H1 (cell line): Measurements from ENCODE around the gene ARAP2. TPM values are rescaled to one million over a fixed set of nuclear protein-coding genes. Genes with fewer than 3 reads are reported as not detected.

Source experiments
- CTCF ChIA-PET: fragments of 300-600 bp; sonication (Branson Sonifier 250); formaldehyde crosslinking; loops from one replicate; lab custom pipeline; 2021; ENCODE audit not compliant: partially characterized antibody; lab: Charles Lee
- POLR2A ChIA-PET: fragments of 300-600 bp; sonication (Branson Sonifier 250); formaldehyde crosslinking; loops from one replicate; lab custom pipeline; 2021; ENCODE audit warnings: inconsistent platforms; ENCODE audit not compliant: partially characterized antibody; lab: Charles Lee
- DNase-seq, 2 experiments: peaks; one replicate each; pipeline versions ENCODE4 v3.0.0 to v3.0.0-alpha.2; 2010 to 2022; ENCODE audit warnings: low spot score in 2 of 2, low read depth in 1 of 2, mixed read lengths in 1 of 2
- FAIRE-seq: peaks from 2 replicates; lab custom pipeline; 2011; peaks lifted over from hg19 to GRCh38; lab: Jason Lieb, UNC
- H2AFZ ChIP-seq: 2 replicates; pipeline ENCODE4 v1.8.1; 2012; ENCODE audit warnings: low read length, inconsistent platforms
- H2AK5ac ChIP-seq: 2 replicates; pipeline ENCODE4 v1.6.1; 2013; ENCODE audit warnings: low read depth, low read length
- H2BK120ac ChIP-seq: replicated peaks from 2 replicates; pipeline ENCODE3; 2013; ENCODE audit warnings: low read depth, low read length, inconsistent platforms
- H2BK12ac ChIP-seq: 2 replicates; pipeline ENCODE4 v1.6.1; 2013; ENCODE audit warnings: low read depth, low read length
- H2BK15ac ChIP-seq: 2 replicates; pipeline ENCODE4 v1.6.1; 2013; ENCODE audit warnings: low read length
- H2BK20ac ChIP-seq: 2 replicates; pipeline ENCODE4 v1.6.1; 2013; ENCODE audit warnings: low read length
- H2BK5ac ChIP-seq: 2 replicates; pipeline ENCODE4 v1.6.1; 2013; ENCODE audit warnings: low read depth, low read length
- H3K14ac ChIP-seq: 2 replicates; pipeline ENCODE4 v1.6.1; 2013; ENCODE audit warnings: inconsistent platforms; ENCODE audit not compliant: insufficient read length
- H3K18ac ChIP-seq: 2 replicates; pipeline ENCODE4 v1.6.1; 2013; ENCODE audit warnings: low read length; ENCODE audit errors: extremely low read depth
- H3K23ac ChIP-seq: 2 replicates; pipeline ENCODE4 v1.6.1; 2013; ENCODE audit warnings: inconsistent platforms; ENCODE audit not compliant: insufficient read length
- H3K23me2 ChIP-seq: 2 replicates; pipeline ENCODE4 v1.6.1; 2013; ENCODE audit warnings: low read depth, low read length
- H3K27ac ChIP-seq: 2 replicates; pipeline ENCODE4 v1.6.1; 2011; ENCODE audit warnings: low read depth, low read length, inconsistent platforms
- H3K27me3 ChIP-seq, 4 experiments: replicated peaks in 1 of 4; 1 replicate in 1 of 4; 2 replicates in 3 of 4; pipeline versions ENCODE4 v1.6.1 to v1.8.1; 2011 to 2013; ENCODE audit warnings: low read length in 3 of 4, mild to moderate bottlenecking in 3 of 4, inconsistent platforms in 2 of 4, mixed read lengths in 2 of 4, moderate library complexity in 1 of 4; ENCODE audit not compliant: control insufficient read depth in 3 of 4, insufficient read depth in 3 of 4; ENCODE audit errors: extremely low read depth in 1 of 4
- H3K36me3 ChIP-seq, 4 experiments: 2 replicates each; pipeline versions ENCODE4 v1.6.1 to v1.8.1; 2011 to 2013; ENCODE audit warnings: mild to moderate bottlenecking in 4 of 4, low read length in 3 of 4, moderate library complexity in 2 of 4, control low read depth in 1 of 4, inconsistent platforms in 1 of 4; ENCODE audit not compliant: insufficient read depth in 4 of 4, control insufficient read depth in 2 of 4
- H3K4ac ChIP-seq: replicated peaks from 2 replicates; pipeline ENCODE3; 2013; ENCODE audit warnings: low read length, low read depth, mixed read lengths, inconsistent platforms; ENCODE audit not compliant: insufficient read length
- H3K4me1 ChIP-seq, 4 experiments: replicated peaks in 1 of 4; 1 replicate in 1 of 4; 2 replicates in 3 of 4; pipeline versions ENCODE4 v1.6.1 to v1.8.1; 2011 to 2013; ENCODE audit warnings: low read length in 3 of 4, inconsistent platforms in 2 of 4, mixed read lengths in 1 of 4; ENCODE audit not compliant: insufficient read depth in 4 of 4, control insufficient read depth in 3 of 4
- H3K4me2 ChIP-seq, 2 experiments: 2 replicates each; pipeline versions ENCODE4 v1.6.1 to v1.8.1; 2011 to 2013; ENCODE audit warnings: low read depth in 2 of 2, low read length in 2 of 2, control low read depth in 1 of 2, inconsistent platforms in 1 of 2, mild to moderate bottlenecking in 1 of 2; ENCODE audit not compliant: insufficient read depth in 1 of 2
- H3K4me3 ChIP-seq, 4 experiments: fragments of 200-600, 300-600 bp in 1 of 4; sonication (generic), shearing (Covaris generic), sonication (Bioruptor Twin) in 1 of 4; 2 replicates each; pipeline versions ENCODE4 v1.5.1 to v1.8.1; 2011 to 2016; ENCODE audit warnings: low read length in 4 of 4, low read depth in 3 of 4, control low read depth in 2 of 4, inconsistent platforms in 2 of 4, mild to moderate bottlenecking in 2 of 4, mixed read lengths in 1 of 4, moderate library complexity in 1 of 4; ENCODE audit not compliant: insufficient read depth in 2 of 4; ENCODE audit errors: extremely low read depth in 1 of 4
- H3K56ac ChIP-seq: replicated peaks from 2 replicates; pipeline ENCODE3; 2013; ENCODE audit warnings: low read depth, mild to moderate bottlenecking, mixed read lengths, low read length, inconsistent platforms; ENCODE audit not compliant: insufficient read length
- H3K79me1 ChIP-seq: 2 replicates; pipeline ENCODE4 v1.6.1; 2013; ENCODE audit warnings: low read depth, low read length, control low read depth
- H3K79me2 ChIP-seq, 2 experiments: 2 replicates each; pipeline versions ENCODE4 v1.6.1 to v1.8.1; 2012 to 2013; ENCODE audit warnings: low read length in 2 of 2, mild to moderate bottlenecking in 2 of 2, inconsistent platforms in 1 of 2; ENCODE audit not compliant: insufficient read depth in 2 of 2, control insufficient read depth in 1 of 2
- H3K9ac ChIP-seq, 4 experiments: replicated peaks in 1 of 4; 1 replicate in 1 of 4; 2 replicates in 3 of 4; pipeline versions ENCODE4 v1.6.1 to v1.8.1; 2011 to 2013; ENCODE audit warnings: low read depth in 3 of 4, low read length in 3 of 4, control low read depth in 2 of 4, mild to moderate bottlenecking in 2 of 4, moderate library complexity in 2 of 4, inconsistent platforms in 1 of 4; ENCODE audit errors: extremely low read depth in 1 of 4
- H3K9me3 ChIP-seq, 2 experiments: 2 replicates each; pipeline versions ENCODE4 v1.6.1 to v1.8.1; 2012 to 2013; ENCODE audit warnings: mild to moderate bottlenecking in 2 of 2, moderate library complexity in 2 of 2, control low read depth in 1 of 2, inconsistent platforms in 1 of 2, low read depth in 1 of 2, low read length in 1 of 2, mixed read lengths in 1 of 2; ENCODE audit not compliant: insufficient read depth in 2 of 2
- H4K20me1 ChIP-seq, 2 experiments: replicated peaks in 1 of 2; 2 replicates each; pipeline versions ENCODE3 to v1.8.1; 2011 to 2013; ENCODE audit warnings: inconsistent platforms in 2 of 2, low read length in 2 of 2, mild to moderate bottlenecking in 1 of 2; ENCODE audit not compliant: insufficient read depth in 2 of 2, control insufficient read depth in 1 of 2
- H4K5ac ChIP-seq: 2 replicates; pipeline ENCODE4 v1.6.1; 2013; ENCODE audit warnings: low read length, low read depth, mixed read lengths, inconsistent platforms; ENCODE audit not compliant: insufficient read length
- H4K8ac ChIP-seq: 2 replicates; pipeline ENCODE4 v1.8.0; 2013; ENCODE audit warnings: mild to moderate bottlenecking, moderate library complexity, low read length, inconsistent platforms; ENCODE audit not compliant: insufficient read depth; ENCODE audit errors: extremely low read depth
- H4K91ac ChIP-seq: replicated peaks from 2 replicates; pipeline ENCODE3; 2013; ENCODE audit warnings: low read length, mixed read lengths, inconsistent platforms; ENCODE audit not compliant: insufficient read length
- ATF2 ChIP-seq: IDR thresholded peaks from 2 replicates; pipeline ENCODE4 v1.6.1; 2012; ENCODE audit warnings: low read length, inconsistent platforms
- BCL11A ChIP-seq, 2 experiments: IDR thresholded peaks; one replicate each; pipeline ENCODE4 v1.6.1; 2011; ENCODE audit warnings: low read depth in 2 of 2, low read length in 2 of 2, mild to moderate bottlenecking in 2 of 2
- CBX5 ChIP-seq: fragments of 300-800, 300-1000 bp; sonication (generic); IDR thresholded peaks from 2 replicates; pipeline ENCODE4 v1.7.1; 2016; ENCODE audit warnings: antibody characterized with exemption, low read length, low read depth
- CHD1 ChIP-seq: IDR thresholded peaks from 2 replicates; pipeline ENCODE4 v1.6.1; 2012; ENCODE audit warnings: low read depth, low read length, improper control_type of control experiment
- CREB1 ChIP-seq: IDR thresholded peaks from 2 replicates; pipeline ENCODE4 v1.6.1; 2012; ENCODE audit warnings: inconsistent platforms
- MAX ChIP-seq: IDR thresholded peaks from 2 replicates; pipeline ENCODE4 v1.6.1; 2012; ENCODE audit warnings: inconsistent platforms
- POLR2AphosphoS5 ChIP-seq: IDR thresholded peaks from 2 replicates; pipeline ENCODE4 v1.6.1; 2011; ENCODE audit warnings: low read depth, low read length
- SP1 ChIP-seq: IDR thresholded peaks from 2 replicates; pipeline ENCODE4 v1.6.1; 2011; ENCODE audit warnings: low read depth, low read length
- USF2 ChIP-seq: IDR thresholded peaks from 2 replicates; pipeline ENCODE4 v1.6.1; 2011; ENCODE audit warnings: low read length, improper control_type of control experiment
- YY1 ChIP-seq: IDR thresholded peaks from 2 replicates; pipeline ENCODE4 v1.6.1; 2011; ENCODE audit warnings: low read depth, mild to moderate bottlenecking, low read length
- WGBS, 2 experiments: shearing (Covaris generic) in 1 of 2; methylation state at CpG; one replicate each; pipeline versions ENCODE4 v1.1.6 to v1.1.7; 2013 to 2015; ENCODE audit warnings: low lambda C conversion rate in 2 of 2, mixed read lengths in 2 of 2, inconsistent platforms in 1 of 2, low coverage in 1 of 2, missing lambda C conversion rate in 1 of 2; ENCODE audit not compliant: insufficient replicate concordance in 2 of 2, insufficient coverage in 1 of 2, insufficient read length in 1 of 2; ENCODE audit errors: extremely low coverage in 1 of 2, missing lambda C conversion rate in 1 of 2; 5-methylcytosine and 5-hydroxymethylcytosine counted together
- polyA plus RNA-seq, 7 experiments: library from polyadenylated mRNA; depleted of rRNA in 3 of 7; stranded (reverse) in 5 of 7; unstranded in 2 of 7; fragments of >200 nt in 5 of 7; fragments of 200-250 nt in 2 of 7; gene quantifications; 1 replicate in 5 of 7; 2 replicates in 1 of 7; 4 replicates in 1 of 7; pipeline versions ENCODE4 v1.2.1 to v1.2.3, GENCODE V29; 2011 to 2013; ENCODE audit warnings: missing spikeins in 2 of 7, mixed read lengths in 2 of 7
- total RNA-seq: library from RNA; stranded (reverse); fragmentation: NEBNext Ultra II Directional; extraction: Animal tissue kit (Norgen Biotek cat#: 25700); gene quantifications from 2 replicates; pipeline ENCODE4 v1.2.1, GENCODE V29; 2021

Gene ARAP2
- total and polyA plus RNA-seq, 2 of the 8 experiments (the other 6 are each of a cell fraction or from before 2014, with no cell fraction given) = 0.15 to 2.3 TPM

GRCh38 chr4:36053930-36054329 is 190.4 kb downstream of the ARAP2 start:
- Histone ChIP-seq H2BK120ac (no peak overlapping the region), H3K79me1 (no peaks in the 10 kb centered on the region), H4K5ac (no peak overlapping the region), H3K9ac (no peak overlapping the region), H3K27ac (no peak overlapping the region), H4K8ac (no peak overlapping the region), H2BK12ac (no peak overlapping the region), H2AFZ (no peak overlapping the region), H3K4me2 (no peak overlapping the region), H3K36me3 (no peaks in the 10 kb centered on the region), H3K56ac (no peak overlapping the region), H2BK15ac (no peak overlapping the region), H3K27me3 (no peaks in the 10 kb centered on the region), H4K20me1 (no peaks in the 10 kb centered on the region), H3K14ac (no peak overlapping the region), H3K23ac (no peak overlapping the region), H4K91ac (no peak overlapping the region), H3K4me1 (no peaks in the 10 kb centered on the region; a peak in 1 of 7 replicates), H3K9me3 (no peaks in the 10 kb centered on the region), H2BK5ac (no peak overlapping the region), H3K4me3 (no peak overlapping the region), H2BK20ac (no peak overlapping the region), H3K4ac (no peak overlapping the region), H3K18ac (no peak overlapping the region), H3K79me2 (no peaks in the 10 kb centered on the region), H3K23me2 (no peaks in the 10 kb centered on the region), H2AK5ac (no peak overlapping the region)
- FAIRE-seq = no peak
- no peak for TF ChIP-seq CBX5
- no peak for TF ChIP-seq ATF2
- no peak for TF ChIP-seq BCL11A (IDR thresholded peaks at IDR 0.05; ENCODE audit: low read depth in 2 of 2, low read length in 2 of 2)
- no peak for TF ChIP-seq CREB1
- TF ChIP-seq SP1 = no peak
- TF ChIP-seq USF2 = no peak
- TF ChIP-seq MAX = no peak
- no peak for TF ChIP-seq POLR2AphosphoS5
- no peak for TF ChIP-seq YY1
- TF ChIP-seq CHD1 = no peak
- POLR2A ChIA-PET = no interaction called here
- 86% methylated on average over 2 of the region's 2 CpGs; no CpG with 5 or more reads in 1 of the 2 experiments for WGBS, 2 experiments
- no peak for DNase-seq
- CTCF ChIA-PET = no interaction called here
